ENCODE data around the gene OR10T2. TPM values are rescaled to one million over a fixed set of nuclear protein-coding genes. Genes with fewer than 3 reads are reported as not detected.

OR10T2 gene
- total and polyA plus RNA-seq, 2 of the 4 experiments (the other 2 are of a cell fraction), result not detected

- POLR2A ChIA-PET (ENCODE audit: unreplicated experiment), result no interaction called here
- in situ Hi-C loops (cut with MboI; ENCODE audit: low sequenced_read_pairs), result no loop called here
- Histone ChIP-seq H2BK5ac (ENCODE audit: low read depth, low read length, poor library complexity, severe bottlenecking) (no peak overlapping the region), H3K4me1 (ENCODE audit: control insufficient read depth, insufficient read depth, low read length) (no peaks in the 10 kb centered on the region), H3K27ac (ENCODE audit: insufficient read depth, low read length) (no peak overlapping the region), H3K4ac (ENCODE audit: low read depth, low read length) (no peak overlapping the region), H3K56ac (ENCODE audit: extremely low read depth, insufficient read depth, low read length) (no peak overlapping the region), H2BK15ac (ENCODE audit: low read depth, low read length) (no peak overlapping the region), H3K23ac (ENCODE audit: low read depth, low read length) (no peak overlapping the region), H3K4me3 (ENCODE audit: insufficient read depth, low read depth, low read length) (no peak overlapping the region), H3K14ac (replicated peaks; ENCODE audit: low read depth, low read length) (no peak overlapping the region), H2BK20ac (ENCODE audit: low read depth, low read length) (no peak overlapping the region), H3K79me1 (ENCODE audit: low read depth in 1 of 2, low read length in 2 of 2) (no peaks in the 10 kb centered on the region), H3K4me2 (ENCODE audit: low read depth, low read length) (no peak overlapping the region), H4K8ac (ENCODE audit: low read depth in 2 of 2, low read length in 2 of 2) (no peak overlapping the region), H4K91ac (ENCODE audit: insufficient read depth, low read depth, low read length) (no peak overlapping the region), H3K9me1 (ENCODE audit: insufficient read depth, low read length) (no peaks in the 10 kb centered on the region), H2AK5ac (ENCODE audit: low read depth, low read length) (no peak overlapping the region), H3K27me3 (ENCODE audit: control insufficient read depth, insufficient read depth, low read length) (no peaks in the 10 kb centered on the region), H3K9ac (ENCODE audit: low read depth, low read length) (no peak overlapping the region), H3K36me3 (ENCODE audit: control insufficient read depth, insufficient read depth, low read length) (no peaks in the 10 kb centered on the region), H4K20me1 (ENCODE audit: insufficient read depth, low read length) (no peaks in the 10 kb centered on the region), H2BK120ac (ENCODE audit: low read depth, low read length) (no peak overlapping the region), H4K5ac (ENCODE audit: low read depth, low read length) (no peak overlapping the region), H2AK9ac (replicated peaks; ENCODE audit: low read depth, low read length, poor library complexity) (no peak overlapping the region), H3K9me3 (ENCODE audit: control insufficient read depth, insufficient read depth, low read length) (no peaks in the 10 kb centered on the region; the same call in 1 of the 2 replicates), H3K18ac (ENCODE audit: low read depth, low read length) (no peak overlapping the region), H2AFZ (replicated peaks; ENCODE audit: low read length, poor library complexity) (no peak overlapping the region)
- WGBS, 2 experiments (ENCODE audit: extremely low coverage in 2 of 2, insufficient read length in 1 of 2), result no CpG with 5 or more reads among the region's 1 CpG
- no TSS peak for BruUV-seq (replicated peaks)
- intact Hi-C loops (cut with micrococcal nuclease), result no loop called here
- CTCF ChIA-PET, result no interaction called here
- dilution Hi-C loops (cut with HindIII; ENCODE audit: low sequenced_read_pairs, unreplicated experiment), result no loop called here
- DNase-seq, result no peak
- TF ChIP-seq POLR2A (IDR thresholded peaks at IDR 0.05; ENCODE audit: low read depth, low read length) (no peak), RFX5 (IDR thresholded peaks at IDR 0.05; ENCODE audit: low read depth, low read length) (no peak), MAFK (IDR thresholded peaks at IDR 0.05; ENCODE audit: low read depth, low read length) (no peak), CEBPB (IDR thresholded peaks at IDR 0.05; ENCODE audit: low read depth, low read length) (no peak), NFE2L2 (IDR thresholded peaks at IDR 0.05; ENCODE audit: low read depth, low read length) (no peak), RAD21 (IDR thresholded peaks at IDR 0.05; ENCODE audit: low read length) (no peak), FOS (IDR thresholded peaks at IDR 0.05; ENCODE audit: low read depth, low read length) (no peak), CTCF (conservative IDR thresholded peaks at IDR 0.05; ENCODE audit: low read depth, low read length) (no peak)
- no peak for ATAC-seq (ENCODE audit: low read depth)
These were observed 41.8 kb downstream of the OR10T2 start for GRCh38 chr1:158357441-158357840.

All from IMR-90 (cell line).